ENCODE results near the gene FYTTD1. TPM values are rescaled to one million over a fixed set of nuclear protein-coding genes. Genes with fewer than 3 reads are reported as not detected.

The FYTTD1 gene
- total and polyA plus RNA-seq, 8 donors: 8.3 to 37.9 (median 28.0) TPM

- intact Hi-C loops (cut with DNase I): no loop called here
- Histone ChIP-seq H3K4me1 (no peaks in the 10 kb centered on the region), H3K27me3 (no peaks in the 10 kb centered on the region), H3K9me3 (no peaks in the 10 kb centered on the region), H3K36me3 (no peaks in the 10 kb centered on the region), H3K27ac (no peak overlapping the region), H3K4me3 (no peak overlapping the region)
- no peak for ATAC-seq
- no peak for TF ChIP-seq CTCF (IDR thresholded peaks at IDR 0.05)
- WGBS, 2 donors: 82 to 91% methylated on average over 3 of the region's 3 CpGs
- DNase-seq: no peak
- FAIRE-seq: no peak
Measured at GRCh38 chr3:197800379-197800778, 50.7 kb downstream of the FYTTD1 start.

DNA sequence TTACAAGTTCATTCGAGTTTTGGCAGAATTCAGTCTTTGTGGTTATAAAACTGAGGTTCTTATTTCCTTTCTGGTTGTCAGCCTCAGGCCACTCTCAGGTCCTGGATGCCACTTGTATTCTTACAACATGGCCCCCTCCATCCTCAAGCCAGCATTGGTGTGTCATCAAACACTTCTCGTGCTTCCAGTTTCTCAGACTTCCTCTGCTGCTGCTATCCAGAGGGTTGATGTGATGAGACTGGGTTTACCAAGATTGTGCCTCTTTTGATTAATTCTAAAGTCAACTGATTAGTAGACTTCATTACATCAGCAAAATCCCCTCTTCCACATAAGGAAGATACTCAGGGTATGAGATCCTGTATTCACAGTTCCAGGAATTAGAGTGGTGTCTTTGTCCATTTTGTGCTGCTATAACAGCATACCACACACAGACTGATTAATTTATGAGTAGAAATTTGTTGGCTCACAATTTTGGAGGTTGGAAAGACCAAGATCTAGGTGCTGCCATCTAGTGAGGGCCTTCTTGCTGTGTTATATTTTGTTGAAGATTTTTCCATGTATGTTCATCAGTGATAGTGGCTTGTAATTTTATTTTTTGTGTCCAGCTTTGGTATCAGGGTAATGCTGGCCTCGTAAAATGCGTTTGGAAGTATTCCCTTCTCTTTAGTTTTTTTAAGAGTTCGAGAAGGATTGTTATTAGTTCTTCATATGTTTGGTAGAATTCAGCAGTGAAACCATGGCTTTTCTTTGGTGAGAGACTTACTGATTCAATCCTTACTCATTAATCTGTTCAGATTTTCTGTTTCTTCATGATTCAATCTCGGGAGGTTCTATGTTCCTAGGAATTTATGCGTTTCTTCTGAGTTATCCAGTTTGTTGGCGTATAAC, 52.5 kb downstream of the FYTTD1 start:
- 51 to 58% methylated on average over 8 of the region's 8 CpGs for WGBS, 2 donors
- TF ChIP-seq CTCF (IDR thresholded peaks at IDR 0.05): no peak
- DNase-seq (no peak), ATAC-seq (peak in 3 of 4 donors; percentile 46 to 55 (median 51)), FAIRE-seq (no peak)
- H3K27me3 ChIP-seq: no peaks in the 10 kb centered on the region
- H3K36me3 ChIP-seq: no peaks in the 10 kb centered on the region
- H3K27ac ChIP-seq: no peak overlapping the region
- H3K4me3 ChIP-seq: no peak overlapping the region
- H3K9me3 ChIP-seq: no peaks in the 10 kb centered on the region
- no peaks in the 10 kb centered on the region for H3K4me1 ChIP-seq
- intact Hi-C loops (cut with DNase I): no loop called here

GRCh38 chr3:197802779-197803459, 53.2 kb downstream of the FYTTD1 start:
- no peak overlapping the region for H3K4me3 ChIP-seq
- H3K27me3 ChIP-seq: no peaks in the 10 kb centered on the region
- DNase-seq: no peak
- intact Hi-C loops (cut with DNase I): no loop called here
- no peak for TF ChIP-seq CTCF (IDR thresholded peaks at IDR 0.05)
- H3K4me1 ChIP-seq: no peaks in the 10 kb centered on the region
- FAIRE-seq: no peak
- 64 to 68% methylated on average over 3 of the region's 3 CpGs for WGBS, 2 donors
- no peak overlapping the region for H3K27ac ChIP-seq
- no peaks in the 10 kb centered on the region for H3K9me3 ChIP-seq
- peak in 3 of 4 donors; percentile 41 to 54 (median 45) for ATAC-seq
- no peaks in the 10 kb centered on the region for H3K36me3 ChIP-seq

GRCh38 chr3:197804511-197804910, 54.8 kb downstream of the FYTTD1 start:
- no peaks in the 10 kb centered on the region for H3K9me3 ChIP-seq
- H3K27ac ChIP-seq: no peak overlapping the region
- no peaks in the 10 kb centered on the region for H3K4me1 ChIP-seq
- intact Hi-C loops (cut with DNase I): no loop called here
- FAIRE-seq (no peak), ATAC-seq (no peak), DNase-seq (no peak)
- H3K36me3 ChIP-seq: no peaks in the 10 kb centered on the region
- TF ChIP-seq CTCF (IDR thresholded peaks at IDR 0.05): no peak
- WGBS, 2 donors: 57 to 71% methylated on average over 4 of the region's 4 CpGs
- no peaks in the 10 kb centered on the region for H3K27me3 ChIP-seq
- no peak overlapping the region for H3K4me3 ChIP-seq

Data from pancreas (tissue), 10 donors.